Measurements from ENCODE around the gene CLDN2. TPM values are rescaled to one million over a fixed set of nuclear protein-coding genes. Genes with fewer than 3 reads are reported as not detected.
A peak's percentile ranks its signal among the peaks of the same experiment; 100 is the strongest.

The CLDN2 gene
- total RNA-seq, 1 donor from 2014 or later, result not detected

DNA sequence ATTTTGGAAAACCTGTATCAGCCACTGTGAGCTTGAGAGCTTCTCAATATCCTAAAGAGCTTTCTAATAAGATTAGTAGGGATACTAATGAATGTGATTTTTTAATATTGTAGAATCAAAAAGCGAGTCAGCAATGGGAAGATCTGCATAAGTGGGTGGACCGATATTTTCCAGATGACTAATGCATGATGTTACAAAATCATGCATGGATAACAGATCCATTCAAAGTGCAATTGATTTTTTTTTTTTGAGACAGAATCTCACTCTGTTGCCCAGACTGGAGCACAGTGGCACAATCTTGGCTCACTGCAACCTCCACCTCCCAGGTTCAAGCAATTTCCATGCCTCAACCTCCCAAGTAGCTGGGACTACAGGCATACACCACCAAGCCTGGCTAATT lies 7.3 kb upstream of the CLDN2 start:
- no peak for DNase-seq
- ATAC-seq (ENCODE audit: poor library complexity), result no peak
- intact Hi-C loops (cut with DNase I), result no loop called here

DNA sequence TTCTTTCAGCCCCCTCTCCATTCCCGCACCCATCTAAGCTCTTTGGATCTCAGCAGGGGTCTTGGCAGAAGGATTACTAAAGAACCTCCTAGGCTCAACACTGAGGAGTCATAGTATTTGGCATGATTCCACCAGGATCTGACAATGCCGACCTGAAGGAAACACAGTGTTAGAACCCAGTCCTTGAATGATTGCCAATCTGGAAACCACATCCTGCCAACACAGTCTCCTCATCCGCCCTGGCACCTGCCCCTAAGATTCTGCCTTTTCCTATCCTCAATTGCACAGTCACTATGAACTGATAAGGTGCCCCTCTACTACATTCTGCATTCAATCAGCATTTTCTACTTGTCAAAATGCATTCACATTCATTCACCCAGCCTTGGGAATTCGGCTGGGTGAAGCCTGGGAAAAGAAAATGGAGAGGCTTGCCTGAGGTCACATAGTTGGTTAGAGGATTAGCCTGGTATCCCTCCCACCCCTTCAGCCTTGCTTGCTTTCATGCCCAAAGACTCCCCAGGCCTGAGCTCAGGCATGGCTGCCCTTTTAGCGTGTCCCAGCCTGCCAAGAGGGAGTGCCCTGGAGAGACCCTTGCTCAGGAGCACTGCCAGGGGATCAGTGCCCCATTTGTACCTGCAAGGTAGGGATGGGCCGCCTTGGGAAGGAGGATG lies 2.2 kb upstream of the CLDN2 start:
- ATAC-seq (ENCODE audit: poor library complexity) (no peak), DNase-seq (no peak)
- intact Hi-C loops (cut with DNase I), result no loop called here

DNA sequence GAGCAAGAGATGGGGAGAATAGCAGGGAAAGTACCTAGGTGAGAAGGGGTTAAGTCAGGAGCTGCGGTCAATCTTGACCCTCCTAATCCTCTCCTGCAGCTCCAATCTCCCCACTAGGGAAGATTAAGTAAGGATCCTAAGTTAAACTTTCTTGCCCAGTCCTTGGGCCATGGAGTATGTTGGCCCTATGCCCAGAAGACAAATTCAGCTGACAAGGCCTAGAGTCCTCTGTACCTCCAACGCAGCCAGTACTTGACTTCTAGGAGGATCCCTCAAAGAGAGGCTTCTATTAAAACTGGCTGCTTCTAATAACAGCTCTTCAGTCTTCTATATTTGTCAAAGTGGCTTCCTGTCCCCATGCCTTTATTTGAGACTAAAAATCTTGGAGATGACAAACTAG lies 1.4 kb downstream of the CLDN2 start:
- DNase-seq (no peak), ATAC-seq (ENCODE audit: poor library complexity) (no peak)
- intact Hi-C loops (cut with DNase I), result no loop called here

DNA sequence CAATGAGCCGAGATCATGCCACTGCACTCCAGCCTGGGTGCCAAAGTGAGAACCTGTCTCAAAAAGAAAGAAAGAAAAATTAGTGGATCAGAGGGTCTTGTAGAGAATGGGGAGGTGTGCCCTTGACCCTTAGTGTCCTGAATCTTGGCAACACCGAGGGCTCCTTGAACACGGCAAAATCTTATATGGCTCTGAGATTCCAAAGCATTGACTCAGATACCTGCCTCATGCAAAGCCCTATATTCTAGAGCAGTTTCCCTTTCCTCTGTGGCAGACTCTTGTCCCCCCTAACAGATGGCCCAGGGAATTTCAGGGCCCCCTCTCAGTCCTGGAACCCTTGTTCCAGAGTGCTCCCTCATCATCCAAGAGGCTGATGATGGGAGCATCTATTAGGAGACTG lies 6.8 kb downstream of the CLDN2 start:
- intact Hi-C loops (cut with DNase I), result no loop called here
- ATAC-seq (ENCODE audit: poor library complexity) (no peak), DNase-seq (no peak)

DNA sequence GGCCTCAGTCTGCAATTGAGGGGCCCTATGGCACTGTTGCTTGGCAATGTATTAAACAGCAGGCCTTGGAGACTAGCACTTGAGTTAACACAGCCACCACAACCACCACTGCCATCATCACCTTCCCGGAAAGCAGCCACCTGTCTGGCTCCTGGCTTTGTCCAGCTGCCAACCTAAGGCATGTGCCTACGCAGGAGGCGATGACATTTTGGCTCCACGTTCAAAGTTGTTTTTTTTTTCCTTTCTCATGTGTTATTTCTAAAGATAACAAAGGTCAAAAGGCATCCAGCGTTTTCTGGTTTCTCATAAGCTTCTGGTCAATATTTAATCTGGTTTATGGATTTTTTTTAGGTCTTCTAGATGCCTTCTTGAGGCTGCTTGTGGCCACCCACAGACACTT lies 7.5 kb downstream of the CLDN2 start:
- ATAC-seq (ENCODE audit: poor library complexity), result no peak
- intact Hi-C loops (cut with DNase I), result no loop called here
- no peak for DNase-seq

DNA sequence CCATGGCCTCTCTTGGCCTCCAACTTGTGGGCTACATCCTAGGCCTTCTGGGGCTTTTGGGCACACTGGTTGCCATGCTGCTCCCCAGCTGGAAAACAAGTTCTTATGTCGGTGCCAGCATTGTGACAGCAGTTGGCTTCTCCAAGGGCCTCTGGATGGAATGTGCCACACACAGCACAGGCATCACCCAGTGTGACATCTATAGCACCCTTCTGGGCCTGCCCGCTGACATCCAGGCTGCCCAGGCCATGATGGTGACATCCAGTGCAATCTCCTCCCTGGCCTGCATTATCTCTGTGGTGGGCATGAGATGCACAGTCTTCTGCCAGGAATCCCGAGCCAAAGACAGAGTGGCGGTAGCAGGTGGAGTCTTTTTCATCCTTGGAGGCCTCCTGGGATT lies 8.0 kb downstream of the CLDN2 start:
- ATAC-seq (ENCODE audit: poor library complexity) (no peak), DNase-seq (no peak)
- intact Hi-C loops (cut with DNase I), result no loop called here

DNA sequence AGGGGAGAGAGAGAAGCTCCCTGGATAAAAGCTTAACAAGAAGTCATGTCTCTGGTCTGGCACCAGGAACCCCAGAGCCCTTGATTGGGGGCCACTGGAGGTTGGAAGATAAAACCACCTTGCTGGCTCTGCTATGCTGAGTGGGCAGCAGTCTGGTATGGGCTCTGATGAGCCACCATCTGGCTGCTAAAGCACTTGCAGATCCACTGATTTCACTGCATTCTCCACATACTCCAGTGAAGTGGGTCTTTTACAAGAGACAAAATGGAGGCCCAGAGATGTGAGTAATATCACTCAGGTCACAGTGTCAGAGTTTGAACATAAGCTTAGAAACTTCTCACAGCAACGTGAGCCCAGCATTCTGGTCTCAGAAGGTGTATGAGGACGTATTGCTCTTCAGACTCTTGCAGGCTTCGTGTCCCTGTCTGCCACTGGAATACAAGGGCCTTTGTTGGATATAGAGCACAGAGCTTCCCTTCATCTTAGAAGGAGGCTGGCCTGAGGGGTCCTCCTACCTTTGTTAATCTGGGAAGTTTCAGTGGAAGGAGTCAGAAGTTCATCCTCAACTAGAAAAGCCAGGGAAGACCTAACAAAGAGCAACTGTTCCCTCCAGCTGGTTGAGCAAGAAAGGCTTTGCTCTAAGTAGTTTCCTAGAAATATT lies 11.8 kb downstream of the CLDN2 start:
- ATAC-seq (ENCODE audit: poor library complexity) (no peak), DNase-seq (no peak)
- intact Hi-C loops (cut with DNase I), result no loop called here

DNA sequence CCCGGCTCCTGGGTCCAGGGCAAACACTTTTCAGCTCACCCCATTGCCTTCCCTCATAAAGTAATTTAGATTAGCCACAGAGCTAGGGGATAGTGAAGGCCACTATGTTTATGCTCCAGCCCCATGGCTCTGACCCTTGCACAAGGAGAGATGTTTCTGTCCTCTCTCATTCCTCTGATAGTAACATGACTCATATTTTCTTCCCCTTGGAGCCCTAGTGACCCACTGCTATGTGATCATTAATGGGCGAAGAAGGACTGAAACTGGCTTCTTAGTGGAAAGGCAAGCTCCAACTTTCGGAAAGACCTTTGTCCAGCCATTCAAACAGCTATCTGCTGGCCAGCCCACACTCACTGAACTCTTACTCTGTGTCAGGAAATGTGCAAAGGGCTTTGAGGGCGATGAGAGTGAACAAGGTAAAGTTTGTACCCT lies 12.3 kb downstream of the CLDN2 start:
- intact Hi-C loops (cut with DNase I), result no loop called here
- ATAC-seq (ENCODE audit: poor library complexity), result no peak
- DNase-seq, result no peak

DNA sequence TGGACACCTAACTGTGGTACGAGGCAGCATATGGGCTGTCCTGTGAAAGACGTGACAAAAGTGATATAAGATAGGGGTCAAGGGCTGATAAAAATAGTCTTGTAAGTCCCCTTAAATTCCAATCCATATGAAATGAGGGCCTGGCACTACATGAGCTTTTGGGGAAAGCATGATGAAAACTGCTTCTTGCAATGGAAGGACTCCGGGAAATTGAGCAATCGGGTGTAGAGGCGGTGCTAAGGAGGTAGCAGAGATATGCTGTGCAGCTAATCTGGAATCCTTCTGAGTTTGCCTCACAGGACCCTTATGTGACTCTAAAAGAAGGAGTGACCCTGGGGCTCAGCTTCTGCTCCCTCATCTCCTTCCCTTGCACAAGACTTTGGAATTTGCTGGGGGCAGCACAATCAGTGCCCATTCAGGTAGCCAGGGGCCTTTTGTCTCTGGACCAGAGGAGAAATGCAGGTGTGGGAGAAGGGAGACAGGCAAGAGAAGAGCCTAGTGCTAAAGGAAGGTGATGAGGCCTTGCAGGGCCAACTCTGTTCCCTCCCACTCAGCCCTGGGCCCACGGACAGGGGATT lies 12.8 kb downstream of the CLDN2 start:
- ATAC-seq (ENCODE audit: poor library complexity) (peak; percentile 64), DNase-seq (no peak)
- intact Hi-C loops (cut with DNase I), result no loop called here

DNA sequence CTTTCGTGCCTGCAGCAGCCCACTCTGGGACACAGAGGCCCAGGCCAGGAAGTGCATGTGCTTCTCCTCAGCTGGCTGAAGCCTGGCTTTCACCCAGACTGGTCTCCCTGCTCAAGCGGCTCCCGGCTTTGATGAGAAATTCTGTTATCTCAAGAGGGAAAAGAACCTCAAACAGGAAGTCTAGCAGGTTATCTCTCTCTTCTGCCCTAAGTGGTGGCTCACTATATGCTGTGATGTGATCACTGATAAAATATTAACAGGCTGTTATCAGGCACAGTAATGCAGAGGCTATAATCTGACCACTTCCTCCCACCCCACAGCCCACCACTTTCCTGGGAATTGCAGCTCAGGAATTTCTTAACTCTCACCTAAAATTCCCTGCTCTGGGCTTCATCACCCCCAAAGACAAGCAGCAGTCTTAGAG lies 13.3 kb downstream of the CLDN2 start:
- DNase-seq (no peak), ATAC-seq (ENCODE audit: poor library complexity) (peak; percentile 52)
- intact Hi-C loops (cut with DNase I), result no loop called here

DNA sequence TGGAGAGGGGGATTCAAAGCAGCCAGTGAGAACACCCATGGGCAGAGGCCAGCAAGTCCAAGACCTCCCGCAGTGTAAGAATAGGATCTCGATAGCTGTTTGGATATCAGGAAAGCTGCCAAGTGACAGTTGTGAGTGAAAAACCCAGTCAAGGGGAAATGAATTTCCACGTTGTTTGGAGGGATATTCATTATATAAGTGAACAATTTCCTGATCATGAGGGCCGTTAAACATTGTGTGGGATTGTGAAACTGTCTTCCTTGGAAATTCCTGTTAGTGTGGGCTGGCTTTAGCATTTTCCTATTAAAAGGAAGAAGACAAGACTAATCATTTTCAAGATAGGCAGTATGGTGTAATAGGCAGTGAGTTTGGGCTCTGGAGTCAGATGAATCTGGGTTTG lies 15.0 kb downstream of the CLDN2 start:
- ATAC-seq (ENCODE audit: poor library complexity) (no peak), DNase-seq (no peak)
- intact Hi-C loops (cut with DNase I), result no loop called here

DNA sequence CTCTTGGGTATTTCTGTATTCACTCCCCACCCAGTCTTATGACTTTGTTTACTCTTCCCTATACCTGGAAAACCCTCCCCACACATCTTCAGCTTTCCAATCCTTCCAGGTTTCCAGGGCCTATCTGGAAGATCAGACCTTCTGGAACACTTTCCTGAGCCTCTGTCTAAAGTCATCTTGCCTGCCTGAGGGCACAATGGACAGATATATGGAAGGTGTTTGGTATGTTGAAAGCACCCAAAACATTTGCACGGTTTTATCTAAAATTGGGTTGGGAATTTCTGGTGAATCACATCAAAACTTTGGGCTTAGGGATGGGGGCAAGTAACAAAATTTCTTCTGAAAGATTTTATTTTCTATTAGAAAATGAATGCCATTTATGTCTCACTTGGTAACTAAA lies 16.0 kb downstream of the CLDN2 start:
- ATAC-seq (ENCODE audit: poor library complexity) (no peak), DNase-seq (no peak)
- intact Hi-C loops (cut with DNase I), result no loop called here

DNA sequence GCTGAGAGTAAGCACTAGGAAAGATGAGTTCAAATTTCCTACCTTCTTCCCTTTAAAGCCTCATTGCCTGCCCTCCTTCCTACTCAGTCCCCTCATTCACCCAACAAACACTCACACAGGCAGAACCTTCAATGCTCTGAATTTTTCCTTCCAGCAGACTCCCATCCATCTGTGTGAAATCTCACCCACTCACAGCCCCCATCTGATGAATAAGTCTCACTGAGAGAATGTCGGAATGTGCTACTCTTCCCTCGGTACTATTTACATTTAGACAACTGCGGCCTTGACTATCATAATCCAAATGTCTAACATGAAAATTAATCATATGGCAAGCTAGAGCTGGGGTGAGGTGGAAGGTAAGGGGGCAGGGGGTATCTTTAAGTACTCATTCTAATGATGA lies 19.4 kb downstream of the CLDN2 start:
- intact Hi-C loops (cut with DNase I), result no loop called here
- DNase-seq, result no peak
- no peak for ATAC-seq (ENCODE audit: poor library complexity)

DNA sequence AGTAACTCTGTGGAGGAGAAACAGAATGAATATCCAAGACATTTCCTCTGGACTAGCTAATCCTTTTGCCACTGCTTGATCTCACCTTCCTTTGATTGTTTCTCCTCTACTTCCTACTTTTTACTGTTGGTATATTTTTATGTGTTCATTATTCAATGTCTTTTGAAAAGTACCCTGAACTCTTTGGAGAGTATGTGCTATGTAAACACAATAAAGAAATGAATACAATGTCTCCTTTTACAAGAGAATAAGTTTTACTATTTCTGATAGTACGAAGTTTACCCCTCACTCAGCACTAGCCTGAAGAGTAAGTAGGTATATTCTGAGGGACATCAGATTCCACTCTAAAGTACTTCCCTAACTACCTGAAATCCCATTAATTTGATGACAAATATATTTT lies 19.9 kb downstream of the CLDN2 start:
- DNase-seq, result no peak
- no peak for ATAC-seq (ENCODE audit: poor library complexity)
- intact Hi-C loops (cut with DNase I), result no loop called here

DNA sequence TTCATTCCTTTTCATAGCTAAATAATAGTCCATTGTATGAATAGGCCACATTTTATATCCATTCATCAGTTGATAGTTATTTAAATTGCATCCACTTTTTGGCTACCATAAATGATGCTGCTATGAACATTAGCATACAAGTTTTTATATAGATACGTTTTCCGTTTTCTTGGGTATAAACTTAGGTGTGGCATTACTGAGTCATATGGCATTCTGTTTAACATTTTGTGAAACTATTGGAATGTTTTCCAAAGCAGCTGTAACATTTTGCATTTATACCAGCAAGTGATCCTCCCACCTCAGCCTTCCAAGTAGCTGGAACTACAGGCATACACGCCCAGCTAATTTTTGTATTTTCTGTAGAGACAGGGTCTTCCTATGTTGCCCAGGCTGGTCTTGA lies 26.3 kb downstream of the CLDN2 start:
- ATAC-seq (ENCODE audit: poor library complexity), result no peak
- intact Hi-C loops (cut with DNase I), result no loop called here
- DNase-seq, result no peak

DNA sequence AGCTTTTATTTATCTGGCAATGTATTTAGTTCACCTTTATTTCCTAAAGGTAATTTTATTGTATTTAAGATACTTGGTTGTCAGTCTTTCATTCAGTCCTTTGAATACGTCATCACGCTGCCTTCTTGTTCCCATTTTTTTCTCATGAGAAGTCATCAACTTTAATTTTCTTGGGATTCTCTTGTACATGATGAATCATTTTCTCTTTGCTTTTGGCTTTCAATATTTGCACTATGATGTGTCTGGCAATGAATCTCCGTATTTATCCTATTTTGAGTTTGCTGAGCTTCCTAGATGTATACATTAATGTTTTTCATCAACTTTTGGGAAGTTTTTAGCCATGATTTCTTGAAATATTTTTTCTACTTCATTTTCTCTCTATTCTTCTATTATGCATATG lies 28.4 kb downstream of the CLDN2 start:
- ATAC-seq (ENCODE audit: poor library complexity) (no peak), DNase-seq (no peak)
- intact Hi-C loops (cut with DNase I), result no loop called here

DNA sequence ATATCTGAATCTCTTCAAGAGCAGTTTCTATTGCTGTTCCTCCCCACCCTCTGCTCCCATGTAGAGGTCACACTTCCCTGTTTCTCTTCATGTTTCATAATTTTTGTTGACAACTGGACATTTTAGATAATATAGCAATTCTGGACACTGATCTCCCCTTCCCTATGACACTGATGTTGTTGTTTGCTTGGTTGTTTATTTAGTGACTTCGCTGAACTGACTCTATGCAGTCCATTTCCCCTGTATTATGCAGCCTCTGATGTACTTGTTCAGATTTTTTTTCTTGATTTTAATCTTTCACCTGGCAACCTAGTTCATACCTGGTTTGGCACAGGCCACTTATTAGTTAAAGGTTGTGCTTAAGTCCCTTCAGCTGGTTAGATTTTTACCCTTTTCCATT lies 29.2 kb downstream of the CLDN2 start:
- ATAC-seq (ENCODE audit: poor library complexity) (no peak), DNase-seq (no peak)
- intact Hi-C loops (cut with DNase I), result no loop called here

DNA sequence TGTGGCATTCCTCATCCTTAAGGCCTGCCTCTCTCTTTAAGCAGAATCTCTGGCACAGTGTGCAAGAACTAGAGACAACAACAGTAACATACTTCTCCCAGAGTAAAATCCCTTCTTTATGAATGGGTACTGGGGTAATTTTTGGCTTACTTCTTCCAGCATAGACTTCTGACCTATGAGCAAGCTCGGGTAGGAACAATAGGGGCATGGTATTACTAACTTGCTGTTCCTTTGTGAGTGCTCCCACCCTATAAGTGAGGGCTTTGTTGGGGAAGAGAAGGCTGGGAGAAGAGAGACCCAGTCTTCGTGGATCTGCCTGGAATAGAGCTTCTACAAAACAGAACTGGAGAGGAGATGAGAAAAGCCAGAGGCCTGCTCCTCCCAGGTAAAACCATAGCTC lies 30.2 kb downstream of the CLDN2 start:
- intact Hi-C loops (cut with DNase I), result no loop called here
- ATAC-seq (ENCODE audit: poor library complexity) (no peak), DNase-seq (no peak)

DNA sequence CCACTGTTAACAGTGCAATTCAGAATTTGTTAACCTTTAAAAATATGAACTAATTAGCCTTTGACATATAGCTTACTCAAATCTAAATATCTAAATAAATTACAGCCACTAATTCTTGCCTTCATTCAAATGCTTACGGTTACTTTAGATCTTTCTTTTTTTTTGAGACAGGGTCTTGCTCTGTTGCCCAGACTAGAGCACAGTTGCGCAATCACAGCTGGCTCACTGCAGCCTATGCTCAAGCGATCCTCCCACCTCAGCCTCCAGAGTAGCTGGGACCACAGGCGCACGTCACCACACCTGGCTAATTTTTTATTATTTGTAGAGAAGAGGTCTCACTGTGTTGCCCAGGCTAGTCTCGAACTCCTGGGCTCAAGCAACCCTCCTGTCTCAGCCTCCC lies 31.0 kb downstream of the CLDN2 start:
- ATAC-seq (ENCODE audit: poor library complexity) (no peak), DNase-seq (no peak)
- intact Hi-C loops (cut with DNase I), result no loop called here

DNA sequence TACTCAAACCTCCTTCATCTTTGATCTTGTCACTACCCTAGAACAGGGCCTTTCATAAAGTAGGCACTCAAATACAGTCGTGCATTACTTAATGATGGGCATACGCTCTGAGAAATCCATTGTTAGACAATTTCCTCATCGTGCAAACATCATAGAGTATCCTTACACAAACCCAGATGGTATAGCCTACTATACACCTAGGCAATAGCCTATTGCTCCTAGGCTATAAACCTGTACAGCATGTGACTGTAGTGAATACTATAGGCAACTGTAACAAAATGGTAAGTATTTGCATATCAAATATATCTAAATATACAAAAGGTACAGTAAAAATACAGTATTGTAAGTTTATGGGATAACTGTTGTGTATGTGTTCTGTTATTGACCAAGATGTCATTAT lies 31.9 kb downstream of the CLDN2 start:
- DNase-seq, result no peak
- intact Hi-C loops (cut with DNase I), result no loop called here
- ATAC-seq (ENCODE audit: poor library complexity), result no peak

DNA sequence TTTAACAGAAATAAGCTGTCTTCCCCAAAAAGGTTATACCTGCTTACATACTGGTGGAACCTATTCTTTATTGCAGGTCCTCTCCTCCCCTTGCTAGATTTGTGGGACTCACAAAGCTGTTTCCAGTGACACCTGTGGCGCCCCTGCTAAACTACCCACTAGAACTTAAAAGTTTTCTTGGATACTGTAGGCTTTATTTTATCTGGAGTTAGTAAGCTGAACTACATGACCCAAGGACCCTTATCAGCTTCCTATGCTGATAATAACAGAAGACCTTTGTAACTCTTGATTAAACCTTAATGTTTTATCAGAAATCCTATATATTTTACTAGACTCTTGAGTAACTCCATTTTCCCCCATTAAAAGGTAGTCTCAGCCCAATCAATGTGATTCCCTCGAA lies 32.3 kb downstream of the CLDN2 start:
- intact Hi-C loops (cut with DNase I), result no loop called here
- DNase-seq (no peak), ATAC-seq (ENCODE audit: poor library complexity) (no peak)

Data from Right ventricle myocardium superior (tissue), 1 donor.